Medulla oblongata (tissue), 1 donor: ENCODE measurements around the gene ACE.

Source experiments
- DNase-seq: peaks from one replicate; pipeline ENCODE4 v3.0.0-alpha.2; 2015; ENCODE audit errors: extremely low spot score

ACE gene

GRCh38 chr17:63515426-63515825 is 38.6 kb downstream of the ACE start:
- DNase-seq: no peak

GRCh38 chr17:63516910-63517824 is 40.3 kb downstream of the ACE start:
- DNase-seq: no peak

GRCh38 chr17:63517825-63518534 is 41.1 kb downstream of the ACE start:
- no peak for DNase-seq

GRCh38 chr17:63519116-63519881 is 42.4 kb downstream of the ACE start:
- no peak for DNase-seq

DNA sequence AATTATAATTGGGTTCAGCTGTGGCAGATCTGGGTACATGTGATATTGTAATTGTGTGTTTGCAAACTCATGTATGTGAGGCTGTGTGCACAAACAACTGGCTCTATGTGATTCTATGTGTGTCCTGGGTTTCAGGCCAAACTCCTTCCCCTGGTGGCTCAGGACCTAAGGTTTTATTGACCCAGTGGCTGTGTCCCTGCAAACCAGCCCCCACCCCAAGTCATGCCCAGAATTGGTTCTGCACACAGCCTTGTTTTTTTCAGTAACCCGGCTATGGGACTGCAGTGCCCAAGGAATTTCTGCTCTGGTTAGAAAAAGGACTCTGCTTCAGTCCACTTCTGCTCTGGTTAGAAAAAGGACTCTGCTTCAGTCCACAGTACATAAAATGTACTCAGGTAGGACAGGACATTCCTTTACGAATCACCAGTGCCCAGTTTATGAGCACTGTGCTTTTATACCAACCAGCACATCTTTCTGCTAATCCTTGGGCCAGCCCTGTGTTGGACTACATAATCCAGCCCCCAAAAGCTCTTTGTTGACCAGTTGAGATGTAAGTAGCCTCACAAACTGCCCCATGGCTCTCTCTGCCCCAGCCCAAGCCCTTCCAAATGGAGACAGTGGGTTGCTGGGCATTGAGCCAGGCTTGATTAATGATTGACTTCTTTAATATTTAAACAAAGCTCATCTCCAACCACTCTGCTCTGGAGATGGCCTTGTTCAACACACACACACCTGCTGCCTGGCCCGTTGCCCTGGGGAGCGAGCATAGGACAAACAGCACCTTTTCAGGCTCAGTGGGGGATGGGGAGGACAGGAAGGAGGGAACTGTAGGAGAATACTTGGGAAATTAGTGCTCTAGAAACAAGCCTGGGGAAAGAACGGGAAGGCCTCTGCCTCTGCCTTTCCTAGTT is 43.4 kb downstream of the ACE start:
- no peak for DNase-seq

- DNase-seq: no peak
Observed at GRCh38 chr17:63523253-63523855, 46.5 kb downstream of the ACE start, which contains the start of gene KCNH6. TSS of gene KCNH6 (plus strand) at chr17:63523358. CDS start at chr17:63523414, 56 bp downstream.

- no peak for DNase-seq
Observed at GRCh38 chr17:63524051-63524450, 47.2 kb downstream of the ACE start.

DNA sequence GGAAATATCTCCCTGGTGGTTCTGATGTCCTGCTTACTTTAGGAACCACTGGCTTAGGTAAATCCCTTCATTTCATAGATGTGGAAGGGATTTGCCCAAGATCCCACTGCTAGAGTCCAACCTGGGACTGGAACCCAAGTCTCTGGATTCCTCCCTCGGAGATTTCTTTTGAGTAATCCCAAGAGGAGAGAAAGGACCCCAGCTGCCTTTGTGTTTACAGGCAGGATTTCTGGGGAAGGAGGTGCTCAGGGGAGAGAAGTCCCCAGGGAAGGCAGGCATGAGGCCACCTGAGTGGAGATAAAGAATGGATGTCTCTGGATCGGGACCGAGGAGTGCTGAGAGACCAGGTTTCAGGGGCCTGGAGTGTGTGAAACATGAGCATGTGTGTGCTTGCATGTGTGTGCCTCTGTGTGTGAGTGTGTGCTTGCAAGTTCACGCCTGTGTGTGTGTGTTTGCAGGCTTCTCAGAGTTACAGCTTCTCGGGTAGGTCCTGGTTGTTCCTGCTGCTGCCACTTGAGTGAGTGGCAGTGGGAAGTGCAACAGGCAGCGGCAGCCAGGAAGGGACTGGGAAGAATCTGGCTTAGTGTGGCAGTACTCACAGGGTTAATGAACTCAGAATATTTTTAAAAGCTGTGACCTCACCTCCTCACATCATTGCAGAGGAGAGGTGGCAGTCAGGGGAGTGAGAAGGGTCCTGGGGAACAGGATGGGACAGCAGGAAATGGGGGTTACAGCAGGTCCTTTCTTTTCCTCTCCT is 48.5 kb downstream of the ACE start:
- no peak for DNase-seq

GRCh38 chr17:63526861-63527260 is 50.0 kb downstream of the ACE start:
- DNase-seq: no peak

- no peak for DNase-seq
Observed at GRCh38 chr17:63528183-63528582, 51.3 kb downstream of the ACE start.

DNA sequence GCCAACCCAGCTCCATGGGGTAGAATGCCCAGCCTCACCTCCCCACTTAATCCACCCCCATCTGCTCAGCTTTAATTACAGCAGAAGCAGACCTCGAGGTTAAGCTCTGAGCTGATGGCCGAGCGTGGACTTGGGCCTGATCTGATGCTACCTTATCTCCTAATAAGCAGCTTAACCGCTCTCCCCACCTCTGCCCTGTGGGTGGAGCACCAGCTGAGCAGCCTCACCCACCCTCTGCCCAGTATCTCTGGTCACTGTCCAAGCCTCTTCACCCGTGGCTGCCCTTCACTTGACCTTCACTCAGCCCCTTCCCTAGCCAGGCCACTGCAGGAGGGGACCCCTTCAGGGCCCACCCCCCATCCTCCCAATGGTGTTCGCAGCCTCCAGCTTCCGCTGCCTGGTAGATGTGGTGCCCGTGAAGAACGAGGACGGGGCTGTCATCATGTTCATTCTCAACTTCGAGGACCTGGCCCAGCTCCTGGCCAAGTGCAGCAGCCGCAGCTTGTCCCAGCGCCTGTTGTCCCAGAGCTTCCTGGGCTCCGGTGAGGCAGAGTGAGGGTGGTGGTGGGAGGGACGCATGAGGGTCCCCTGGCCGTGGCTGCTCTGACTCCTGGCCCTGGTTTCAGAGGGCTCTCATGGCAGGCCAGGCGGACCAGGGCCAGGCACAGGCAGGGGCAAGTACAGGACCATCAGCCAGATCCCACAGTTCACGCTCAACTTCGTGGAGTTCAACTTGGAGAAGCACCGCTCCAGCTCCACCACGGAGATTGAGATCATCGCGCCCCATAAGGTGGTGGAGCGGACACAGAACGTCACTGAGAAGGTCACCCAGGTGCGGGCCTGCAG is 53.1 kb downstream of the ACE start:
- no peak for DNase-seq

- DNase-seq: no peak
Observed at GRCh38 chr17:63530557-63531021, 53.7 kb downstream of the ACE start.

GRCh38 chr17:63531022-63531965 is 54.4 kb downstream of the ACE start:
- no peak for DNase-seq

DNA sequence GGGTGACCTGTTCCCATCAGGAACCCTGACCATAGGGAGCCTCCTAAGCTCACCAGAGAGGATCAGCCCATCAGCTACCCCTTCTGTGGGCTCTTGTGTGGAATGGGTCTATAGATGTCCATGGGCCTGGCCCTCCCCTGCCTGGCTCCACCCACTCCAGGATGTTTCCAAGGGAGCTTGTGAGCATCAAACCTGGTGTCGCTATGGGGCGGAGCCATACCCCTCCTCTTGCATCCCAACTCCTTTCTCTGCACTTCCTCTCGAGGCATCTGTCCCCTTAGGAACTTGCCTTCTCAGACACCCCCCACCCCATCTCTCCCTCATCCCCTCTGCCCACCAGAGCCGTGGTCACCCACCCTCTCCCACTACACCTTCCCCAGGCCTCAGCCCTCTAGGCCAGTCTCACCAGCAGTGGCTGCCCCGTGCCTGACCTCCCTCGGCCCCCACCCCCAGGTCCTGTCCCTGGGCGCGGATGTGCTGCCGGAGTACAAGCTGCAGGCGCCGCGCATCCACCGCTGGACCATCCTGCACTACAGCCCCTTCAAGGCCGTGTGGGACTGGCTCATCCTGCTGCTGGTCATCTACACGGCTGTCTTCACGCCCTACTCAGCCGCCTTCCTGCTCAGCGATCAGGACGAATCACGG is 56.7 kb downstream of the ACE start:
- DNase-seq: no peak

DNA sequence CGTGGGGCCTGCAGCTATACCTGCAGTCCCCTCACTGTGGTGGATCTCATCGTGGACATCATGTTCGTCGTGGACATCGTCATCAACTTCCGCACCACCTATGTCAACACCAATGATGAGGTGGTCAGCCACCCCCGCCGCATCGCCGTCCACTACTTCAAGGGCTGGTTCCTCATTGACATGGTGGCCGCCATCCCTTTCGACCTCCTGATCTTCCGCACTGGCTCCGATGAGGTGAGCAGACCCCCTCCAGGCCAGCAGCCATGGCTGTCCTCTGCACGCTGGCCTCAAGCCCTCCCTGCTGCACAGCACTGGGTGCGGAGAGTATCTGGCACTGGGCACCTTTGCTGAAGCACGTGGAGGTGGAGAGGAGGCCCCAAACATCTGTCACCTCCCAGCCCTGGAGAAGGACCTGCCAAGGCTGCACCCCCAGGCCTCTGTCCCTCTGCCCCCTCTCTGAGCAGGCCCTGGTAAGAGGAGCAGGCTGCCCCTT is 57.3 kb downstream of the ACE start:
- DNase-seq: no peak

- DNase-seq: no peak
Observed at GRCh38 chr17:63534816-63535455, 58.1 kb downstream of the ACE start.

GRCh38 chr17:63535640-63536039 is 58.8 kb downstream of the ACE start:
- no peak for DNase-seq
